ENCODE measurements around the gene TMEM263. TPM values are rescaled to one million over a fixed set of nuclear protein-coding genes. Genes with fewer than 3 reads are reported as not detected.
A peak's percentile ranks its signal among the peaks of the same experiment; 100 is the strongest.
"Not testable (repeated sequence)": the region's sequence is repeated elsewhere in the genome, so short reads cannot be mapped to it uniquely, and the experiment has no call there.

TMEM263 gene
- total RNA-seq: 44.0 TPM

GRCh38 chr12:106955377-106956047, at the start of gene TMEM263:
TMEM263 (plus strand) TSS chr12:106955907; CDS start chr12:106967117, 11,210 bp downstream.
- intact Hi-C loops (cut with DNase I): no loop called here
- ATAC-seq (peak; percentile 93), DNase-seq (ENCODE audit: low spot score) (peak; percentile 96)

- ATAC-seq (no peak), DNase-seq (ENCODE audit: low spot score) (no peak)
- intact Hi-C loops (cut with DNase I): no loop called here
These were observed 49.0 kb upstream of the TMEM263 start for GRCh38 chr12:106906715-106907114.

- ATAC-seq (no peak), DNase-seq (ENCODE audit: low spot score) (no peak)
- intact Hi-C loops (cut with DNase I): no loop called here
These were observed 48.3 kb upstream of the TMEM263 start for GRCh38 chr12:106907411-106907810.

GRCh38 chr12:106907846-106908245, 47.9 kb upstream of the TMEM263 start:
- intact Hi-C loops (cut with DNase I): no loop called here
- ATAC-seq (no peak), DNase-seq (ENCODE audit: low spot score) (no peak)

GRCh38 chr12:106908561-106908960, 47.1 kb upstream of the TMEM263 start:
- no peak for ATAC-seq
- intact Hi-C loops (cut with DNase I): no loop called here

GRCh38 chr12:106910202-106910601, 45.5 kb upstream of the TMEM263 start:
- ATAC-seq (no peak), DNase-seq (ENCODE audit: low spot score) (no peak)
- intact Hi-C loops (cut with DNase I): loop anchor here (10.0 kb wide), 1 partner anchor 525 kb away; no protein-coding TSS in a partner anchor

More at GRCh38 chr12:106908561-106908960, 47.1 kb upstream of the TMEM263 start:
- no peak for DNase-seq (ENCODE audit: low spot score)

- intact Hi-C loops (cut with DNase I): loop anchor here (10.0 kb wide), 1 partner anchor 527 kb away; no protein-coding TSS in a partner anchor
- no peak for ATAC-seq
These were observed 44.1 kb upstream of the TMEM263 start for GRCh38 chr12:106911581-106911980.

GRCh38 chr12:106913456-106913855, 42.3 kb upstream of the TMEM263 start:
- intact Hi-C loops (cut with DNase I): loop anchor here (10.0 kb wide), 1 partner anchor 529 kb away; no protein-coding TSS in a partner anchor
- ATAC-seq: no peak

More at GRCh38 chr12:106911581-106911980, 44.1 kb upstream of the TMEM263 start:
- DNase-seq (ENCODE audit: low spot score): no peak

GRCh38 chr12:106914796-106915634, 40.7 kb upstream of the TMEM263 start:
- intact Hi-C loops (cut with DNase I): loop anchor here (10.0 kb wide), 1 partner anchor 530 kb away; no protein-coding TSS in a partner anchor
- DNase-seq (ENCODE audit: low spot score) (no peak), ATAC-seq (no peak)

More at GRCh38 chr12:106913456-106913855, 42.3 kb upstream of the TMEM263 start:
- no peak for DNase-seq (ENCODE audit: low spot score)

- DNase-seq (ENCODE audit: low spot score) (no peak), ATAC-seq (no peak)
- intact Hi-C loops (cut with DNase I): loop anchor here (10.0 kb wide), 1 partner anchor 531 kb away; no protein-coding TSS in a partner anchor
These were observed 40.1 kb upstream of the TMEM263 start for GRCh38 chr12:106915635-106916026.

- DNase-seq (ENCODE audit: low spot score): no peak
- intact Hi-C loops (cut with DNase I): loop anchor here (10.0 kb wide), 1 partner anchor 533 kb away; no protein-coding TSS in a partner anchor
- ATAC-seq: no peak
These were observed 38.2 kb upstream of the TMEM263 start for GRCh38 chr12:106917503-106917902.

GRCh38 chr12:106918746-106919145, 37.0 kb upstream of the TMEM263 start:
- intact Hi-C loops (cut with DNase I): loop anchor here (10.0 kb wide), 1 partner anchor 534 kb away; no protein-coding TSS in a partner anchor
- ATAC-seq: no peak
- no peak for DNase-seq (ENCODE audit: low spot score)

- intact Hi-C loops (cut with DNase I): loop anchor here (10.0 kb wide), 1 partner anchor 535 kb away; no protein-coding TSS in a partner anchor
- DNase-seq (ENCODE audit: low spot score) (no peak), ATAC-seq (peak; percentile 44)
These were observed 35.7 kb upstream of the TMEM263 start for GRCh38 chr12:106919910-106920544.

- DNase-seq (ENCODE audit: low spot score); ATAC-seq; intact Hi-C loops (cut with DNase I): not testable (repeated sequence)
These were observed 33.7 kb upstream of the TMEM263 start for GRCh38 chr12:106921976-106922375.

- intact Hi-C loops (cut with DNase I); ATAC-seq; DNase-seq (ENCODE audit: low spot score): not testable (repeated sequence)
These were observed 32.1 kb upstream of the TMEM263 start for GRCh38 chr12:106923594-106923993.

GRCh38 chr12:106924268-106924861, 31.3 kb upstream of the TMEM263 start:
- DNase-seq (ENCODE audit: low spot score): no peak
- ATAC-seq: no peak
- intact Hi-C loops (cut with DNase I): no loop called here

- DNase-seq (ENCODE audit: low spot score) (no peak), ATAC-seq (no peak)
- intact Hi-C loops (cut with DNase I): no loop called here
These were observed 29.1 kb upstream of the TMEM263 start for GRCh38 chr12:106926657-106927056.

- ATAC-seq (no peak), DNase-seq (ENCODE audit: low spot score) (no peak)
- intact Hi-C loops (cut with DNase I): no loop called here
These were observed 21.4 kb upstream of the TMEM263 start for GRCh38 chr12:106934277-106934676.

Data from sciatic nerve (tissue), 2 donors.